Stomach smooth muscle (tissue), 2 donors: Measurements from ENCODE around the gene FSCN2.

Source experiments
- H3K27ac ChIP-seq: one replicate; pipeline ENCODE4 v1.7.0; 2013; ENCODE audit warnings: mild to moderate bottlenecking, low read length, inconsistent platforms
- H3K27me3 ChIP-seq, 2 donors: one replicate each; pipeline ENCODE4 v1.7.0; 2013; ENCODE audit warnings: low read length in 2 of 2; ENCODE audit not compliant: insufficient read depth in 2 of 2, control insufficient read depth in 1 of 2
- H3K36me3 ChIP-seq, 2 donors: one replicate each; pipeline ENCODE4 v1.7.0; 2013; ENCODE audit warnings: low read length in 2 of 2; ENCODE audit not compliant: control insufficient read depth in 2 of 2, insufficient read depth in 2 of 2
- H3K4me1 ChIP-seq: one replicate; pipeline ENCODE4 v1.7.0; 2013; ENCODE audit warnings: low read length; ENCODE audit not compliant: control insufficient read depth, insufficient read depth
- H3K4me3 ChIP-seq, 2 donors: one replicate each; pipeline ENCODE4 v1.7.0; 2013; ENCODE audit warnings: low read length in 2 of 2
- H3K9ac ChIP-seq, 2 donors: one replicate each; pipeline ENCODE4 v1.7.0; 2013; ENCODE audit warnings: low read length in 2 of 2, mild to moderate bottlenecking in 1 of 2
- H3K9me3 ChIP-seq, 2 donors: one replicate each; pipeline ENCODE4 v1.7.0; 2013; ENCODE audit warnings: low read length in 2 of 2; ENCODE audit not compliant: control insufficient read depth in 2 of 2
- donor health status: healthy.
- donor health status: Pancreatic carcinoma.

The FSCN2 gene

DNA sequence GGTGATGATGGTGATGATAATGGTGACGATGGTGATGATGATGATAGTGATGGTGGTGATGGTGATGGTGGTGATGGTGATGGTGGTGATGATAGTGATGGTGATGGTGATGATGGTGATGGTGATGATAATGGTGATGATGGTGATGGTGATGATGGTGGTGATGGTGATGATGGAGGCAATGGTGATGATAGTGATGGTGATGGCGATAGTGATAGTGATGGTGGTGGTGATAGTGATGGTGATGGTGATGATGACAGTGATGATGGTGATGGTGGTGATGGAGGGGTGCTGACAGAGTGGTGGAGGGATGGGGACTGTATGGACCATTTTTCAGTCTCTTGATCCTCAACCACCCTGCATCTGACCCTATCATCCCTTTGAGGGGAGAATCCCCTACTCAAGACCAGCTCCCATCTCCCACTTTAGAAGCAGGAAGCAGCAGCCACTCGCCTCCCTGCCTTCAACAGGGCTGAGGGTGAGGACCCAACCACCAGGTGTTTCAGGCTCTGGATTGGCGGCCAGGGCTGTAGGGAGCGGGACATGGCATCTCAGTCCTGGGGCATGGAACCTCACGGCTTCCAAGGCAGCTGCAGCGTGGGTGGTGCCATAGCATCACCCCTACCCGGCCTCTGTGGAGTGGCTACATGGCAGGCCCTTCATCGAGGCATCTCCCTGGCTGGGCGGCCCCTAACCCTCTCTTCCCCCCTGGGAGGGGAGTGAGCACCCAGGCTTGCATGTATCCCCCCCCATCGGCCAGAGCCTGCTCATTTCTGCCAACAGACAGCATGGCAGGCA is 4.5 kb downstream of the FSCN2 start:
- no peak overlapping the region for H3K27ac ChIP-seq
- H3K4me3 ChIP-seq = no peak overlapping the region
- H3K27me3 ChIP-seq = peaks cover 28 to 46% of the 10 kb centered on the region in 2 donors
- no peak overlapping the region for H3K9ac ChIP-seq
- no peaks in the 10 kb centered on the region for H3K9me3 ChIP-seq
- peaks cover 14% of the 10 kb centered on the region for H3K4me1 ChIP-seq
- no peaks in the 10 kb centered on the region for H3K36me3 ChIP-seq

DNA sequence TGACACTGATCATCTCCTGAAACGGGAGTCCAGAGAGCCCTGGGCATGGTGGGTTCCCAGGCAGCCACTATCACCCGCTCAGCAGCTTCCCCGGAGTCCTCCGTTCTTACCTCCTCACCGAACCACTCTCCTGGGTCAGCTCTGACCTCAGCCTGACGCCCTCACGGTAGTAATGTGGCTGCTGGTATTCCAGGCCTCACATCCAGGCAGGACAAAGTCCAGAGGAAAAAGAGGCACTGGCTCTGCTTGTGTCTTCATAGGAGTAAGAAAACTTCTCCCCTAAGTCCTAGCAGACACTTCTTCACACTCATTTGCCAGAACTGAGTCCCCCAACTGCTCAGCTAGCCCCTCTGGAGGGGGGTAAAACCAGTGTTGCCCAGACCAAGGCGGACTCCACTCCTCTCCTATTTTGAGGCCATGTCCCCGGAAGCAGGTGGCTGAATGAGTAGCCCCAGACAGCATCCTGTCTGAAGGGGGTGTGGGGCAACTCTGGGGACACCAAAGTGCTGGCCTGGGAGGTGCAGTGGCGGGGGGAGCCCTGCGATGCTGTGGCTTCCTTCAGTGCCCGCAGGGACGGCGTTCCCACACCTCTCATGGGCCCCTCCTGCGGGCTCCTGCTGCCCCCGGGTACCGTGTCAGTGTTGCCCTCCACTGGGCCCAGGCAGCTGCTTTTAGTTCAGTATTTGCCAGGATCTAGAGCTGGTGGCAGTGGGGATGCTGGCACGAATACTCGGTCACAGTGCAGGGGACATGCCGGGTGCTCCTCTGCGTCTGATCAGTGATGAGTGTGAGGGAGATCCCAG is 5.4 kb downstream of the FSCN2 start:
- Histone ChIP-seq H3K4me1 (peaks cover 12% of the 10 kb centered on the region), H3K27ac (no peak overlapping the region), H3K9ac (no peak overlapping the region), H3K36me3 (peaks cover 0 to 3% of the 10 kb centered on the region in 2 donors), H3K27me3 (peaks cover 31 to 44% of the 10 kb centered on the region in 2 donors), H3K9me3 (no peaks in the 10 kb centered on the region), H3K4me3 (no peak overlapping the region)

DNA sequence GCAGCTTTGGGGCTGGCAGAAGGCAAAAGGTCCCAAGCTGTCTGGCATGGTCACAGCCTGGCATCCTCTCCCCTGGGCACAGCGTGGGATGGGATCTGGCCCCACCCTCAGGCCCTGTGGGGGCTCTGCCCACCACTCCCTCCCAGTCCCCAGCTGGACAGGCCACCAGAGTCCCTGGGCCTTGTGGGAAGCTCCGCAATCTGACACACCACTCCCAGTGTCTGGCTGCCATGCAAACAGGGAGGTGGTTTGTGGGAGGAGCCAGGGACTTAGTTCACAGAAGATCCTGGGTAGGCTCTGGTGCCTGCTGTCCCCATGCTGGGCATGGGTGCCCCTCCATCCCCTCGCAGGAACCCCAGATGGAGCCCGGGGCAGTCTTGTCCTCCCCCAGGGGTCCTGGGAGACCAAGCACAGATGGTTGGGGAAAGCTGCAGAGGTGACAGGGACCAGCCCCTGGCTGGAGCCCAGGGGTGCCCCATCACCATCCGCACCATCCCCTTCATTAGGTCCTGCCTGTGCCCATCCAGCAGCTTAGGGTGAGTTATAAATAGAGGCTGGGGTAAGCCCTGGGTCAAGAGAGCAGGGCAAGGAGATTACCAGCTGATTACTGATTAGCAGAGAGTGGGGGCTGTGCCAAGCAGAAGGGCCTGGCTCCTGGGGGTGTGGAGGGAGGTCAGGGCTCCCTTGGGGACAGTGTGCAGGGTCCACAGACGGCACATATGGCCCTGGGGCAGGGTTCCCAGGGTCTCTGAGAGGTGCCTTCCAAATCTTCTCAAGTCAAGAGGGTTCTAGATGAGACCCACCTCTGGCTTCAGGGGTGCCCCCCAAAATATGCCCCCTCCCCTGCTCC is 6.2 kb downstream of the FSCN2 start:
- no peaks in the 10 kb centered on the region for H3K9me3 ChIP-seq
- H3K27me3 ChIP-seq = peaks cover 28 to 39% of the 10 kb centered on the region in 2 donors
- no peak overlapping the region for H3K4me3 ChIP-seq
- peaks cover 12% of the 10 kb centered on the region for H3K4me1 ChIP-seq
- no peak overlapping the region for H3K27ac ChIP-seq
- H3K36me3 ChIP-seq = peaks cover 0 to 3% of the 10 kb centered on the region in 2 donors
- H3K9ac ChIP-seq = no peak overlapping the region

DNA sequence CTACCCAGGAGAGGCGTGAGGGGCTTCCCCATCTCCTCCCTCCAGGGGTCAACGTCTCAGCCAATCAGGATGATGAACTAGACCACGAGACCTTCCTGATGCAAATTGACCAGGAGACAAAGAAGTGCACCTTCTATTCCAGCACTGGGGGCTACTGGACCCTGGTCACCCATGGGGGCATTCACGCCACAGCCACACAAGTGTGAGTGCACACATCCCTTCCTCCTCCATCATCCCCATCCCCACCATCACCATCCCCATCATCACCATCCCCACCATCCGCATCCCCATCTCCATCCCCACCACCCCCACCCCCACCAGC is 6.8 kb downstream of the FSCN2 start:
- Histone ChIP-seq H3K36me3 (peaks cover 0 to 5% of the 10 kb centered on the region in 2 donors), H3K27ac (no peak overlapping the region), H3K9me3 (no peaks in the 10 kb centered on the region), H3K9ac (no peak overlapping the region), H3K4me3 (no peak overlapping the region), H3K4me1 (peaks cover 12% of the 10 kb centered on the region), H3K27me3 (peaks cover 28 to 39% of the 10 kb centered on the region in 2 donors)

DNA sequence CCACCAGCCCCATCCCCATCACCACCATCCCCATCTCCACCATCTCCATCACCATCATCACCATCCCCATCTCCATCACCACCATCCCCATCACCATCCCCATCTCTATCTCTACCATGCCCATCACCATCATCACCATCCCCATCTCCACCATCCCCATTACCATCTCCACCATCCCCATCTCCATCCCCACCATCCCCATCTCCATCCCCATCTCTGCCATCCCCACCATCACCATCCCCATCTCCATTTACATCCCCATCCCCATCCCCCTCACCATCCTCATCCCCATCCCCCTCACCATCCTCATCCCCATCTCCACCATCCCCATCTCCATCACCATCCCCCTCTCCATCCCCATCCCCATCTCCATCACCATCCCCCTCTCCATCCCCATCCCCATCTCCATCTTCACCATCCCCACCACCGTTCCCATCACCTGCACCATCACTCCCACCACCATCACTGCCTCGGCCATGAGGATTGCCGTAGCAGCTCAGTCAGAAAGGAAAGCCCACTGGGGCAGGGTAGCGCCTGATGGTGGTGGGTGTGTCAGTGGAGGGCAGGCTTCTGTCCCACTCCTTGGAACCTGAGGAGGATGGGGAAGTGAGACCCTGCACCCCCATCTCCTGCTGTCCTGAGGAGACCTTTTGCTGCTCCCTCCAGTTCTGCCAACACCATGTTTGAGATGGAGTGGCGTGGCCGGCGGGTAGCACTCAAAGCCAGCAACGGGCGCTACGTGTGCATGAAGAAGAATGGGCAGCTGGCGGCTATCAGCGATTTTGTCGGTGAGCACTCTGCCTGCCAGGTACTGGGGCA is 7.5 kb downstream of the FSCN2 start:
- Histone ChIP-seq H3K4me3 (no peak overlapping the region), H3K36me3 (peaks cover 0 to 9% of the 10 kb centered on the region in 2 donors), H3K4me1 (peaks cover 12% of the 10 kb centered on the region), H3K9ac (no peak overlapping the region), H3K27ac (no peak overlapping the region), H3K27me3 (peaks cover 28 to 39% of the 10 kb centered on the region in 2 donors), H3K9me3 (no peaks in the 10 kb centered on the region)

DNA sequence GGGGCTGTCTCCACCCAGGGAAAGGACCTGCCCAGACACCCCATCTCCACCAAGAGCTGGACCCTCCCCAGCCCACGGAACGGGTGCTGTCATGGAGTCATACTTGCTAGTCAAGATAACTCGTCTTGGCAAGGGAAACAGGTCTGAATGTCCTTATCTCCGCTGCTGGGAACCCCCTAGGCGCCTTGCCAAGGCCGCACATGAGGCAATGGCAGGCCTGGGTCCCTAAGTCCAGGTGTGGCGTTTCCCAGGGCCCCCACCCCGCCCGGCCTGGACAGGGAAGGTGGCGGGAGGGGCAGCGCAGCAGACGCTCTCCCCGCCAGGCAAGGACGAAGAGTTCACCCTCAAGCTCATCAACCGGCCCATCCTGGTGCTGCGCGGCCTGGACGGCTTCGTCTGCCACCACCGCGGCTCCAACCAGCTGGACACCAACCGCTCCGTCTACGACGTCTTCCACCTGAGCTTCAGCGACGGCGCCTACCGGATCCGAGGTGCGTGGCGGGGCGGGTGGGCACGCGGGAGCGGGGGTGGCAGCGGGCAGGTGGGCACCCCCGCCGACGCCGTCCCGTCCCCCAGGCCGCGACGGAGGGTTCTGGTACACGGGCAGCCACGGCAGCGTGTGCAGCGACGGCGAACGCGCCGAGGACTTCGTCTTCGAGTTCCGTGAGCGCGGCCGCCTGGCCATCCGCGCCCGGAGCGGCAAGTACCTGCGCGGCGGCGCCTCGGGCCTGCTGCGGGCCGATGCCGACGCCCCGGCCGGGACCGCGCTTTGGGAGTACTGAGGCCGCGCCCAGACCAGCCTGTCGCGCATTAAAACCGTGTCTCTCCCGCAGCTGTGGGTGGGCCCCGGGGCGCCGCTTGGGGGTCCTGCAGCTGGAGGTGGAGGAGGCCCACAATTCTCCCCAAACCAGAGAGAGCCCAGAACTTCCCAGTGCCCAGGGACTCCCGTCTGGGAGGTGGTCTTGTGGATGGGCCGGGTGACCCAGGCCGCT is 8.4 kb downstream of the FSCN2 start:
- Histone ChIP-seq H3K27ac (no peak overlapping the region), H3K9ac (no peak overlapping the region), H3K36me3 (peaks cover 0 to 12% of the 10 kb centered on the region in 2 donors), H3K4me1 (peaks cover 12% of the 10 kb centered on the region), H3K9me3 (no peaks in the 10 kb centered on the region), H3K4me3 (no peak overlapping the region), H3K27me3 (peaks cover 28 to 39% of the 10 kb centered on the region in 2 donors)

- Histone ChIP-seq H3K27ac (no peak overlapping the region), H3K9me3 (no peaks in the 10 kb centered on the region), H3K9ac (no peak overlapping the region), H3K27me3 (peaks cover 28 to 39% of the 10 kb centered on the region in 2 donors), H3K4me1 (peaks cover 12% of the 10 kb centered on the region), H3K36me3 (peaks cover 0 to 12% of the 10 kb centered on the region in 2 donors), H3K4me3 (no peak overlapping the region)
Measured at GRCh38 chr17:81537343-81537855, 9.2 kb downstream of the FSCN2 start.

GRCh38 chr17:81537856-81538555 is 9.8 kb downstream of the FSCN2 start:
- H3K4me3 ChIP-seq = no peak overlapping the region
- peaks cover 12% of the 10 kb centered on the region for H3K4me1 ChIP-seq
- H3K27ac ChIP-seq = no peak overlapping the region
- no peak overlapping the region for H3K9ac ChIP-seq
- H3K36me3 ChIP-seq = peaks cover 4 to 14% of the 10 kb centered on the region in 2 donors
- peaks cover 26 to 39% of the 10 kb centered on the region in 2 donors for H3K27me3 ChIP-seq
- no peaks in the 10 kb centered on the region for H3K9me3 ChIP-seq
